ENCODE results near the gene SLC12A9. TPM values are rescaled to one million over a fixed set of nuclear protein-coding genes. Genes with fewer than 3 reads are reported as not detected.

SLC12A9 gene
- polyA plus RNA-seq, 1 experiment: 23.1 TPM

DNA sequence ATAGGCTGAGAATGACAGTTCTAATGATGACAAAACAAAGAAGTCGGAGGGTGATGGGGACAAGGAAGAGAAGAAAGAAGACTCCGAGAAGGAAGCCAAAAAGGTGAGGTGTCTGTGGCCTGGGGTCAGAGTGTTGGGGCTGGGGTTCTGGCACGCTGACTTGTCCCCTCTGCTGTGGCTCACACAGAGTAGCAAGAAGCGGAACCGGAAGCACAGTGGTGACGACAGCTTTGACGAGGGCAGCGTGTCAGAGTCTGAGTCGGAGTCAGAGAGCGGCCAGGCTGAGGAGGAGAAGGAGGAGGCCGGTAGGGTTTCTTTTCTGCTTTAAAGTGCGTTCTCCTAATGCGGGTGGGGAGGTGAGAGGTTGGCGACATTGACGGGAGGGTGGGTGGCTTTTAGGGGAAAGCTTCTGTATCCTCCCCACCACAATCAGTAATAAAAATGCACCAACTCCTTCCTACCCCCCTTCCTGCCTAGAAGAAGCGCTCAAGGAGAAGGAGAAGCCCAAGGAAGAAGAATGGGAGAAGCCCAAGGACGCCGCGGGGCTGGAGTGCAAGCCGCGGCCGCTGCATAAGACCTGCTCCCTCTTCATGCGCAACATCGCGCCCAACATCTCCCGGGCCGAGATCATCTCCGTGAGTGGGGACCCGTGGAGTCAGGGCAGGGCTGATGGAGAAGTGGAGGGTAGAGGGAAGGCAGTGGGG lies 32.4 kb downstream of the SLC12A9 start:
- peaks cover 59% of the 10 kb centered on the region for H3K36me3 ChIP-seq (ENCODE audit: control insufficient read depth, insufficient read depth, low read length)
- CTCF ChIA-PET: no interaction called here

DNA sequence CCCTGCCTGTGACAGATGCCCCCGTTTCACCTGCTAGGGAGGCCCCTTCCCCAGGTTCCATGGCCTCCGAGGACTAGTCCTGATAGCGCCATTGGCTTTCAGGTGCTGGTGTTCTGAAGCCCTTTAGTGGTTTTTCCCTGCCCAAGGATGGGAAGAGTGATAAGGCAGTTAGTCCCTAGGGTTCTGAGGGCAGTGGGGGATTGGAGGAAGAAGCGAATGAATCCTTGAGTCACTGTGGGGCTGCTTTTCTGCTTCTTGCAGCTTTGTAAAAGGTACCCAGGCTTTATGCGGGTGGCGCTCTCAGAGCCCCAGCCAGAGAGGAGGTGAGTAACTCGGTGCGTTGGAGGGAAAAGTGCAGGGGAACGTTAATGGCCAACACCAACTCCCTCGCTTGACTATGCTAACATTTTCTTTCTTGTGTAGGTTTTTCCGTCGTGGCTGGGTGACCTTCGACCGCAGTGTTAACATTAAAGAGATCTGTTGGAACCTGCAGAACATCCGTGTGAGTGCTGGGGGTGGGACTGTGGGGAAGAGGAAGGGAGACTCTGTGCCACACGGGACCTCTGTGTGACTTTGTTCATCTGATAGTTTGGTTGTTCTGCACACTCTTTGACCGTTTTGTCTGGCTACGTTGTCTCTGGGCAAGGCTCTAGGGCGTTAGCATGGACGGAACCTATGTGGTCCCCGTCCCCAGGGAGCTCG lies 33.1 kb downstream of the SLC12A9 start:
- H3K36me3 ChIP-seq (ENCODE audit: control insufficient read depth, insufficient read depth, low read length): peaks cover 58% of the 10 kb centered on the region
- ChIA-PET POLR2A (interaction anchor here (0.5 kb wide), 1 partner anchor 11 kb away, joined by 9 read pairs; the partner anchor contains the start of gene SRRT), CTCF (no interaction called here)
- no peaks in the 10 kb centered on the region for H3K27me3 ChIP-seq (ENCODE audit: control insufficient read depth, insufficient read depth, low read length)
- TF ChIP-seq, protein P1, sequence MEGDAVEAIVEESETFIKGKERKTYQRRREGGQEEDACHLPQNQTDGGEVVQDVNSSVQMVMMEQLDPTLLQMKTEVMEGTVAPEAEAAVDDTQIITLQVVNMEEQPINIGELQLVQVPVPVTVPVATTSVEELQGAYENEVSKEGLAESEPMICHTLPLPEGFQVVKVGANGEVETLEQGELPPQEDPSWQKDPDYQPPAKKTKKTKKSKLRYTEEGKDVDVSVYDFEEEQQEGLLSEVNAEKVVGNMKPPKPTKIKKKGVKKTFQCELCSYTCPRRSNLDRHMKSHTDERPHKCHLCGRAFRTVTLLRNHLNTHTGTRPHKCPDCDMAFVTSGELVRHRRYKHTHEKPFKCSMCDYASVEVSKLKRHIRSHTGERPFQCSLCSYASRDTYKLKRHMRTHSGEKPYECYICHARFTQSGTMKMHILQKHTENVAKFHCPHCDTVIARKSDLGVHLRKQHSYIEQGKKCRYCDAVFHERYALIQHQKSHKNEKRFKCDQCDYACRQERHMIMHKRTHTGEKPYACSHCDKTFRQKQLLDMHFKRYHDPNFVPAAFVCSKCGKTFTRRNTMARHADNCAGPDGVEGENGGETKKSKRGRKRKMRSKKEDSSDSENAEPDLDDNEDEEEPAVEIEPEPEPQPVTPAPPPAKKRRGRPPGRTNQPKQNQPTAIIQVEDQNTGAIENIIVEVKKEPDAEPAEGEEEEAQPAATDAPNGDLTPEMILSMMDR (IDR thresholded peaks at IDR 0.05; ENCODE audit: insufficient read depth, low read depth, low read length): no peak
- H3K4me3 ChIP-seq (ENCODE audit: low read depth, low read length): no peak overlapping the region
- no peak for DNase-seq (ENCODE audit: low read depth)

More for the DNA sequence above, 32.4 kb downstream of the SLC12A9 start:
- H3K4me3 ChIP-seq (ENCODE audit: low read depth, low read length): no peak overlapping the region
- no peaks in the 10 kb centered on the region for H3K27me3 ChIP-seq (ENCODE audit: control insufficient read depth, insufficient read depth, low read length)
- TF ChIP-seq, protein P1 (IDR thresholded peaks at IDR 0.05; ENCODE audit: insufficient read depth, low read depth, low read length): no peak
- DNase-seq (ENCODE audit: low read depth): no peak
- POLR2A ChIA-PET: no interaction called here

DNA sequence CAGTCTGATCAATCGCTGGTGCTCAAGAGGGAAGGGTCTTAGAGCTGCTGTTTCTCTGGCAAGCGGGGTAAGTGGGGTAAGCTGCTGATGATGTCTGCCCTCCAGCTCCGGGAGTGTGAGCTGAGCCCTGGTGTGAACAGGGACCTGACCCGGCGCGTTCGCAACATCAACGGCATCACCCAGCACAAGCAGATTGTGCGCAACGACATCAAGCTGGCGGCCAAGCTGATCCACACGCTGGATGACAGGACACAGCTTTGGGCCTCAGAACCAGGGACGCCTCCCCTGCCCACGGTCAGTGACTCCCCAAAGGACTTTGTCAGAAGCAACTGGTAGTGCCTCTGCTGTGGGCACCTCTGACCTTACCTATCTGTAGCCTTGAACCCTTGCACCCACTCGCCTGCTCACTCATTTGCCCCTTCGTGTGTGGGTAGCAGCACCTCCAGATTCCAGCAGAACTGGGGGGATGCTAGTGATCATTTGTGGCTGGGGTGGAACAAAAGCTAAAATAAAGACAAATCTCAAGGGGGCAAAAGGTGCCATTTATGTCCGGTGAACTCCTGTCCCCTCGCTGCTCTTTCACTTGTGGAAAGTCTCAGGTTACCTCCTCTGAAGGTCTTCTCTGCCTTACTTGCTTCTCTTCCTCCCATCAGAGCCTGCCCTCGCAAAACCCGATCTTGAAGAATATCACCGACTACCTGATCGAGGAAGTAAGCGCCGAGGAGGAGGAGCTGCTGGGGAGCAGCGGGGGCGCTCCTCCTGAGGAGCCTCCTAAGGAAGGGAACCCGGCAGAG lies 33.8 kb downstream of the SLC12A9 start:
- DNase-seq (ENCODE audit: low read depth): no peak
- CTCF ChIA-PET: interaction anchor here (0.6 to 1.0 kb wide), 2 partner anchors 181 to 208 kb away, joined by 3 read pairs; partner anchors contain the start of gene POP7

DNA sequence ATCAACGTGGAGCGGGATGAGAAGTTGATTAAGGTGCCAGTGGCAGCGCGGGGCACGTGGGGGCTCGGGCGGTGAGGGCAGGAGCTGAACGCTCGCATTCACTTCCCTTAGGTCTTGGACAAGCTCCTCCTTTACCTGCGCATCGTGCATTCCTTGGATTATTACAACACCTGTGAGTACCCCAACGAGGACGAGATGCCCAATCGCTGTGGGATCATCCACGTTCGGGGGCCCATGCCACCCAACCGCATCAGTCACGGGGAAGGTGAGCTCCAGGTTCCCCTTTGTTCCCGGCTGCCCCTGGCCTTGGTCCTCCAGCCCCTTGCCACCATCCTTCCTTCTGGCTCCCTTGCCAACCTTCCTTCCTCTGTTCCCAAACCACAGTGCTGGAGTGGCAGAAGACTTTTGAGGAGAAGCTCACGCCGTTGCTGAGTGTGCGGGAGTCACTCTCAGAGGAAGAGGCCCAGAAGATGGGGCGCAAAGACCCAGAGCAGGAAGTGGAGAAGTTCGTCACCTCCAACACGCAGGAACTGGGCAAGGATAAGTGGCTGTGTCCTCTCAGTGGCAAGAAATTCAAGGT lies 34.5 kb downstream of the SLC12A9 start:
- ChIA-PET CTCF (interaction anchor here (0.6 to 1.0 kb wide), 2 partner anchors 181 to 208 kb away, joined by 3 read pairs; partner anchors contain the start of gene POP7), POLR2A (interaction anchor here (0.8 kb wide), 1 partner anchor 11 kb away, joined by 3 read pairs; no protein-coding TSS in a partner anchor)
- DNase-seq (ENCODE audit: low read depth): no peak
- no peak overlapping the region for H3K4me3 ChIP-seq (ENCODE audit: low read depth, low read length)
- H3K36me3 ChIP-seq (ENCODE audit: control insufficient read depth, insufficient read depth, low read length): peaks cover 50% of the 10 kb centered on the region
- H3K27me3 ChIP-seq (ENCODE audit: control insufficient read depth, insufficient read depth, low read length): no peaks in the 10 kb centered on the region
- TF ChIP-seq, protein P1 (IDR thresholded peaks at IDR 0.05; ENCODE audit: insufficient read depth, low read depth, low read length): no peak

More for the DNA sequence above, 33.8 kb downstream of the SLC12A9 start:
- Histone ChIP-seq H3K4me3 (ENCODE audit: low read depth, low read length) (no peak overlapping the region), H3K27me3 (ENCODE audit: control insufficient read depth, insufficient read depth, low read length) (no peaks in the 10 kb centered on the region), H3K36me3 (ENCODE audit: control insufficient read depth, insufficient read depth, low read length) (peaks cover 55% of the 10 kb centered on the region)
- TF ChIP-seq, protein P1 (IDR thresholded peaks at IDR 0.05; ENCODE audit: insufficient read depth, low read depth, low read length): no peak
- POLR2A ChIA-PET: interaction anchor here (0.5 kb wide), 1 partner anchor 11 kb away, joined by 9 read pairs; the partner anchor contains the start of gene SRRT

Data from BJ (cell line).